T-helper 9 cell (primary cell): ENCODE measurements around the gene COL4A2.

Source experiments
- DNase-seq: peaks from one replicate; pipeline ENCODE4 v3.0.0-alpha.2; 2020

Gene COL4A2

GRCh38 chr13:110503037-110503901 is 196.2 kb downstream of the COL4A2 start:
- DNase-seq, result no peak

- no peak for DNase-seq
Observed at GRCh38 chr13:110503979-110504499, 197.0 kb downstream of the COL4A2 start.

- DNase-seq, result no peak
Observed at GRCh38 chr13:110505594-110505993, 198.5 kb downstream of the COL4A2 start.

- no peak for DNase-seq
Observed at GRCh38 chr13:110506396-110506795, 199.3 kb downstream of the COL4A2 start.

- DNase-seq, result no peak
Observed at GRCh38 chr13:110506859-110507566, 199.9 kb downstream of the COL4A2 start.

- no peak for DNase-seq
Observed at GRCh38 chr13:110507678-110508381, 200.7 kb downstream of the COL4A2 start.

- DNase-seq, result no peak
Observed at GRCh38 chr13:110509478-110509926, 202.4 kb downstream of the COL4A2 start.

GRCh38 chr13:110509971-110510786 is 203.1 kb downstream of the COL4A2 start:
- no peak for DNase-seq

- DNase-seq, result no peak
Observed at GRCh38 chr13:110511509-110512181, 204.6 kb downstream of the COL4A2 start.

- no peak for DNase-seq
Observed at GRCh38 chr13:110512198-110512740, 205.2 kb downstream of the COL4A2 start.

- DNase-seq, result no peak
Observed at GRCh38 chr13:110516500-110516899, 209.4 kb downstream of the COL4A2 start.

- no peak for DNase-seq
Observed at GRCh38 chr13:110517505-110518225, 210.6 kb downstream of the COL4A2 start.

GRCh38 chr13:110518226-110518525 is 211.1 kb downstream of the COL4A2 start:
- no peak for DNase-seq

GRCh38 chr13:110518571-110518970 is 211.5 kb downstream of the COL4A2 start:
- no peak for DNase-seq

GRCh38 chr13:110519046-110519445 is 212.0 kb downstream of the COL4A2 start:
- DNase-seq, result no peak

GRCh38 chr13:110519506-110519905 is 212.4 kb downstream of the COL4A2 start:
- DNase-seq, result no peak

GRCh38 chr13:110520431-110521295 is 213.6 kb downstream of the COL4A2 start:
- DNase-seq, result no peak

GRCh38 chr13:110521296-110521680 is 214.2 kb downstream of the COL4A2 start:
- no peak for DNase-seq

GRCh38 chr13:110521946-110522345 is 214.9 kb downstream of the COL4A2 start:
- DNase-seq, result no peak

- no peak for DNase-seq
Observed at GRCh38 chr13:110522721-110523120, 215.6 kb downstream of the COL4A2 start.
